ENCODE data around the gene ENPEP.
"Not testable (repeated sequence)": the region's sequence is repeated elsewhere in the genome, so short reads cannot be mapped to it uniquely, and the experiment has no call there.

Gene ENPEP

DNA sequence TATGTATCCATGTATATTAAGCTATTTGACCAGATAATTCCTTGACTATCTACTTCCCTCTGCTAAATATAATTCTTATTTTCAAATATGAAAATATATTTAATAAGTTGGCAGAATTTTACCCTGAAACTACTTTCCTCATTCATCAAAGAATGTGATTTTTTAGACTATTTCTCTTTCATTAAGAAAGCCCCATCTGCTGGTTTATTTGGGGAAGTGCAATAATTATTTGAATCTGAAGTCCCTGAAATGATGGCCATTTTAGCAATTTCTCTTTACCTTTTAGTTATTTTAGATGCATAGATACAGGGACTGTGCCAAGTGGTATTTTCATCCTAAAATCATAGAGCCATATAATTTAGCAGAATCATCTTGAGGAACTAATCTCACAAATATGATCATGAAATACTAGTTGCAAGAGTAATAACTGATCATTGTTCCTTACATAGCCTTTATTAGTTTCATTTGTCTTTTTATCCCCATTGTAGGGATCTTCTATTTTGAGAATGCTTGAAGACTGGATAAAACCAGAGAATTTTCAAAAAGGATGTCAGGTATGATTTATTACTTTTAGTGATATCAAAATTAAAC lies 39.0 kb downstream of the ENPEP start:
- no peak for DNase-seq (ENCODE audit: low read depth)
- H3K4me3 ChIP-seq (ENCODE audit: low read depth, low read length): no peak overlapping the region

DNA sequence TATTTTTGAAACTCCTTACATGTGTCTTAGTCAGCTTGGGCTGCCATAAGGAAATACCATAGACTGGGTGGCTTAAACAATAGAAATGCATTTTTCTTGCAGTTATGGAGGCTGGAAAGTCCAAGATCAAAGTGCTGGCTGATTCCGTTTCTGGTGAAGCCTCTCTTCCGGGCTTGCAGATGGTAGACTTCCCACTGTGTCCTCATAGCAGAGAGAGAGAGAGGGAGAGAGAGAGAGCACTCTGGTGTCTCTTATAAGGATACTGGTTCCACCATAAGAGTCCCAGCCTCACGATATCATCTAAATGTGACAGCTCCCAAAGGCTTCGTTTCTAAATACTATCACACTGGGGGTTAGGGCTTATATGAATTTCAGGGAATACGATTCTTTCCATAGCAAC lies 39.7 kb downstream of the ENPEP start:
- no peak for DNase-seq (ENCODE audit: low read depth)
- H3K4me3 ChIP-seq (ENCODE audit: low read depth, low read length): no peak overlapping the region

DNA sequence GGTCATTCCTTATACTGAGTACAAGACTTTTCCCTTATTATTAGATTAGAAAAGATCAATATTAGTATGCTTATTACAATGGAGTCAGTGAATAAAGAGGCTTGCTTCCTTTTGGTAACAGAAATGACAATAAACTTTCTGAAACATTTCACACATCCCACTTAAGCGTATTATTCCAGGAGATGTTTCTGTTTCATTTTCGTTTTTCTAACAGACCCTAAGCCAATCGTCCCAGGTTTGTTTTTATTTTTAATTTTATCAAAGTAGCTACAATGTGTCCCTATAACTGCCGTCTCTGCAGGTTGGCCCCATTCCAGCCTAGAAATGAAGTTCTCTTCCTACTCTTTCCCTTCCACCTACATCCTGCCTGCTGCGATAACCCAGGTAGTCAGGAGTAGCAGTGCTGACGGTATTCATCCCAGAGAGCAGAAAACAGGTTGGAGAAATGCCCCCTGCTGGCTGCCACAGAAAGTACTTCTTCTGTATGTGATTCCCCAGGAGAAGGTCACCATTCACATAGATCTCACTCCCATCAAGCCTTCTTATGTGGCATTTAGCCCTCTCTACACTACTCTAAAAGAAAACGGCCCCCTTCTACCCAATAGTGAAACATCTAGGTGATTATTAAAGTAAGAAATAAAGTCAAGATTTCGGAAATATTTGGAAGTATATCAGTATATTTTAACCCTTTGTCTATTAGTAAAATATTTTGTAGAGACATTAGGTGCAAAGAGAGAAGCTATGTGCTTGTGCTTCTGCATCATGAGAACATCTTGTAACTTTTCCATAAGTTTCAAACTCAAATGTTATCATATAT lies 40.4 kb downstream of the ENPEP start:
- no peak for DNase-seq (ENCODE audit: low read depth)
- H3K4me3 ChIP-seq (ENCODE audit: low read depth, low read length): peak overlapping the region; percentile 44

DNA sequence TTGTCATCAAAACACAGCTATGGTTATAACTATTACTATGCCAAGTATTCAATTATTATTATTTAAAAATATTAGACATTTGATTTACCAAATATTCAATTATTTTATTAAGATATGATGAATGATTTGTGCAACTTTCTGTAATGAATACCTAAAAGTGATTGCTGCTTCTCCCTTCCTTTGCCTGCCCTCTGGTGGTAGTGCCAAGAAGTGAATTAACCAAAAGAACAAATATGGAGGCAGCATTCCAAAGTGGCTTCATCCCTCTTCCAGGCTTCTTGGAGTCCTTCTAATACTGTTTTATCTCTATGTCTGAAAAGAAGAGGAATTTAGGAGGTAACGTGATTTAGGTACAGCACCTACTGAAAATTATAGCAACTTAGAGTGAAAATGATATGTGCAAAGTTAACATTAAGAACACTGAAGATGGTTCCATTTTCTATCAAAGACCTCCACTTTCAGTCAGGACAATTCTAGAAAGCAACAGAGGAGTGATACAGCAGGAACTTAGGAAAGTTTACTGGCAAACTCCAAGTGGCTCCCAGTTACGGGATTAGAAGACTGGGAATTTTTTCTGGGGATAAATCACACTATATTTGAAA lies 43.0 kb downstream of the ENPEP start:
- DNase-seq (ENCODE audit: low read depth): no peak
- no peak overlapping the region for H3K4me3 ChIP-seq (ENCODE audit: low read depth, low read length)

DNA sequence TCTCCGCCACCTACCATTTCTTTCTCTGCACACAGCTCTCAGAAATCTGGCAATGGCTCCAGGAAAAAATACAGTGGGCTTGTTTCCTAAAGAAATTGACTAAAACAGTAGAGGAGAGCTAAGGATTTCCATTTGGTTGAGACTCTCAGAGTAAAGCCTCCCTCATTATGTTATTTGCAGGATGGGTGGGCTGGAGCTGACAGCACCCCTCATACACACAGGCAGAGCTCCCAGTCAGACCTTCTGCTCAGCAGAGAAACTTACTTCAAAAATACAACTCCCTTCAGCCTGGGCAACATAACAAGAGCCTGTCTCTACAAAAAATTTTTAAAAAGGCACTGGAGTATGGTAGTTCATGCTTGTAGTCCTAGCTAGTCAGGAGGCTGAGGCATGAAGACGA lies 44.9 kb downstream of the ENPEP start:
- no peak for DNase-seq (ENCODE audit: low read depth)

DNA sequence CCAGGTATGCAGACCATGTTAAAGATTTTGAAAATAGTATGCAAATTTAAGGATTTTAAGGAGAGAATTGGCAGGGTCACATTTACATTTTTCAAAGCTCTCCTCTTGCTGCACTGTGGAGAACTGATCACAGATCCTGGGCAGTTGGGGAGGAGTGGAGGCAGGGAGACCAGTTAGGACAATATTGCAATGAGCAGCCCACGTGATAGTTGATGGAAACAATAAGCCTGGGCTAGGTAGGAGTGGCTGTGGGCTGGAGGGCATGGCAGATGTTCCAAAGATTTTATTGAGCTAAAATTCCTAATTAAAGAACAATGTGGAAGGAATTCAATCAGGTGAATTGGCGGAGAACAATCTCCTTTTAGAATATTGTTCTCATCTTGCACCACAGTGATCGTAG lies 50.6 kb downstream of the ENPEP start:
- DNase-seq (ENCODE audit: low read depth): no peak
- H3K4me3 ChIP-seq (ENCODE audit: low read depth, low read length): no peak overlapping the region

More for the DNA sequence above, 44.9 kb downstream of the ENPEP start:
- H3K4me3 ChIP-seq (ENCODE audit: low read depth, low read length): no peak overlapping the region

DNA sequence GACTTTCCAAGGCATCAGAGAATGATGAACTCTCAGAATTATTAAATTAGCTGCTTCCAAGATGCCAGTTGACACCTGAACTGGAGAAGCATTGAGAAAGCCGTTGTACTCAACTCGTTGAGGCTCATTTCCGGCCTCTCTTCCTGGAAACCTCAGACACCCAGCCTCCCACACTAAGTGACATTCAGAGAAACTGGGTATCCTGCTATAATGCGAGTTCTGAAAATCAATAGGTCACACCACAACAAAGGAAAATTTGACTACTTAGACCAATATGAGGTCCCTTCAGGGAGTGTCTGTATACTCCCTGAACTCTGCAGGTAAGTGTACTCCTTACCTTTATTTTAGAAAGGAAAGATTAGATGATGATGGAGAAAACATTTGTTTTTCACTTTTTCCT lies 51.2 kb downstream of the ENPEP start:
- no peak overlapping the region for H3K4me3 ChIP-seq (ENCODE audit: low read depth, low read length)
- DNase-seq (ENCODE audit: low read depth): no peak

DNA sequence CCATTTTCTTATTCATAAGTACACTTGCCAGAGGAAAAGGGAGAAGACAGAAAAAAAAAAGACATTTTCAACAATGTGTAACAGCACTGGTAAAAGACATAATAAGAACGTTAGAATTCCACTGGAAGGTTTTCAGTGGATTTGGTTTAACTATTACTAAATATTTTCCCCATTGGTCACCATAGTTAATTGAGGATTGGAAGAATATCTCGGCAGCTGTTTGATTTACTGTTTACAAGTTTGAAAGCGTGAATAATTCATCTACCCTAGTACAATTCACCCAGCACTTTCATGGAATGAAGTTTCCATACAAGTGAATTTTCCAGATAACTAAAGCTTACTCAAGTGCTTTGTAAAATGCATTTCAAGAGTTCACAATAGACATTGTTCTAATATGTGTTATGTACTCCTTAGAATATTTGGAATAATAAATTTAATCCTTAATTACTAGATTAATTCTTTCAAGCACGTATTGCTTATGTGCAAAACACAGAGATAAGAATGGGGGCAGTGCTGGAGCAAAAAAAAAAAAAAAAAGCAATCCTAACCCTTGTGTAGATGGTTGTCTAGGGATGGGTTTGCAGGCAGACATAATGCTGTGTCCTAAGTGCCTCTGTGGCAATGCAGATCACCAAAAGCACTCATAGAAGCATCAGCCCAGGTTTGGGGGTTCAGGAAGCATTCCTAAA lies 57.1 kb downstream of the ENPEP start:
- no peak overlapping the region for H3K4me3 ChIP-seq (ENCODE audit: low read depth, low read length)
- no peak for DNase-seq (ENCODE audit: low read depth)

DNA sequence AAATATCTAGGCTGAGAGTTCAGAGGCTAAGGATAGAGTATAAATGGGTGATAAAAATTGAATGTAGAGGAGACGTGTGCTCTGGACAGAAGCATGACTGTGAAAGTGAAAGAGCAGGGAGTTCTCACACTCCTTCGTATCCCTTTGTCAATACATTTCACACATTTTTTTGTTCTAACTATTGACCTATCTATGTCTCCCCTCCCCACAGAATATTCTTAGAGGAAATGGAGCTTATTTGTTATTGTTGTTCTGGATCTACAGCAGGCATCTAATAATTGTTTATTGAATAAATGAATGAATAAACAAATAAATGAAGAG lies 57.6 kb downstream of the ENPEP start:
- H3K4me3 ChIP-seq (ENCODE audit: low read depth, low read length): no peak overlapping the region

DNA sequence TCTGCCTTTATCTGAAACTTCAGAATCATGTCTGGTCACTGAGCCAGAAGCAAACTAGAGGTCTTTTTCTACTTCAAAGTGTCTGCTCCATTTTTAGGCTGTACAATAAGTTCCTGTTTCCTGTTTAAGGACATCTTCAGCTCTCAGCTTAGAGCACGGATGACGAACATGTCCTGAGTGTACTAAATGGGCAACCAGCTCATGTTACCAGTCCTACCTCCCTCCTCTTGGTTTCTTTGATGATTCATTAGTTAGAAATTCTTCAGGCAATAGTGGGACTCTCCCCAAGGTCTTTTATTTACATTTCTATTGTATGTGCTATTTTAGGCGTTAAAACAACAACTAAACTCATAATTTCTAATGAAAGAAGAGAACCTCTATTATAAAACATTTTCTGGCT lies 58.0 kb downstream of the ENPEP start:
- peak; percentile 99 for DNase-seq (ENCODE audit: low read depth)
- H3K4me3 ChIP-seq (ENCODE audit: low read depth, low read length): no peak overlapping the region

More for the DNA sequence above, 57.6 kb downstream of the ENPEP start:
- no peak for DNase-seq (ENCODE audit: low read depth)

DNA sequence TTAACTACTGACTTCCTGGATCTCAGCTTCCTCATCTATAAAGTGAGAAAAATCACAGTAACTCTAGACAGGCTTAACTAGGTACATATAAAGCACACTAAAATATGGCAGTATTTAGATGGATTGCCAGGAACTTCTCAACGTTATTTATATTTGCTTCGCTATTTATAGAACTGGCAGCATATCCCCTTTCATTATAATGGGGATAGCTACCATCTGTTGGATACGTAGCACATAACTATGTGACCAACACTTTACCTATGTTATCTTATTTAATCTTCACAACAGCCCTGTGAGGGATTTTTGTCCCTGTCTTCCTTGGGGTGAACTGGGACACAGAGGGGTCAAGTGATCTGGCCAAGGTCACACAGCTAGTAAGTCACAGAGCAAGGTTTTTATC lies 64.6 kb downstream of the ENPEP start:
- H3K4me3 ChIP-seq (ENCODE audit: low read depth, low read length): no peak overlapping the region
- no peak for DNase-seq (ENCODE audit: low read depth)

DNA sequence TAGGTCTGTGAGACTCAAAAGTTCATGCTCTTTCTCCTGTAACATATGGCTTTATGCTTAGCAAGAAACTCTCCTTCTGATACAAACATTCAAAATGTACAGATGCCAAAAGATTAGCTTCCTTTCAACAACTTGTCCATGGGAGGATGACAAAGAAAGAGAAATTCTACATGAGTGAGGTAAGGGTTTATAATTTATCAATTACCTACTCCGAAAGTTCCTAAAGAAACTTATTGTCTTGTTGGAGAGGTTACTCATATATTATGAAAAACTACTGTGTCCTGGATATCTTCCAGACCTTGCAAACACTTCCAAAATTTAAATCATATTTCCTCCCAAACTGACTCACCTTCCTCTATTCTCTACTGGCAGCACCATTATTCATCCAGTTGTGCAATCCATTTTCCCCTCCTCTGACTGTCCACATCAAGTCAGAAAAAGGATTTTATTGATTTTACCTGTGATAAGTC lies 65.1 kb downstream of the ENPEP start:
- H3K4me3 ChIP-seq (ENCODE audit: low read depth, low read length): no peak overlapping the region
- peak; percentile 81 for DNase-seq (ENCODE audit: low read depth)

DNA sequence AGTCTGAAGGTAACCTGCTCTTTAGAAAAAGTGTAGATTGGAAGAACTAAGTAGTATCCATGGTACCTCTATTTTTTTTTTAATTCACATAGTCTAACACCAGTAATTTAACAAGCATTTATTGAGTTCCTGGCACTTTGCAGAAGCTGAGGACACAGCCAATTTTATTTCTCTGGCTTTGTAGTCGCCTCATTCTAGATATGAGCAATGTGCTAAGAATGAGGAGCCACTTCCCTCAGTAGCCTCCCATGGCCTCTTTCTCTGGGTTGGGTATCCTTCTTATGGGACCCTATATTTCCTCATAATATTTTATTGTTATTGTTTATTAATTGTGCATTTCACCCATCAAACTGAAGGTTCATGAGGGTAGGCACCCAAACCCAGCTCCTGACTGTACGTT lies 67.6 kb downstream of the ENPEP start:
- no peak for DNase-seq (ENCODE audit: low read depth)

DNA sequence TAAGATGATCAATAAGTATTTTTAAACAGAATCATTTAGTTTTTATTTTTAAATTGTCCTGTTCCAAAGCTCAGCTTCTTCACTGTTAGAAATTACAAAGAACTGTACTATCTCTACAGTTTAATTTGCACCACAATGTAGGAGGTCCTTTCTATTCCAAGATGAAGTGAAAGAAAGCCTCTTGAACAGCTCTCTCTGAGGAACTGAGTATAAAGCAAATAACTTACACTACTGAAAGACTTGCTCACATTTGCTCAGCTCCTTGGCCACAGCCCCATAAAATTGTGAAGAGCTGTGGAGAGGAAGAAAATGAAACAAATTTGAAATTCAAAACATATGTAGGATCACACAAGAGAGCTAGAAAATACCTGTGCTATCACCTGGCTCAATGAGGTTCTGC lies 68.6 kb downstream of the ENPEP start:
- no peak for DNase-seq (ENCODE audit: low read depth)
- H3K4me3 ChIP-seq (ENCODE audit: low read depth, low read length): no peak overlapping the region

More for the DNA sequence above, 67.6 kb downstream of the ENPEP start:
- no peak overlapping the region for H3K4me3 ChIP-seq (ENCODE audit: low read depth, low read length)

DNA sequence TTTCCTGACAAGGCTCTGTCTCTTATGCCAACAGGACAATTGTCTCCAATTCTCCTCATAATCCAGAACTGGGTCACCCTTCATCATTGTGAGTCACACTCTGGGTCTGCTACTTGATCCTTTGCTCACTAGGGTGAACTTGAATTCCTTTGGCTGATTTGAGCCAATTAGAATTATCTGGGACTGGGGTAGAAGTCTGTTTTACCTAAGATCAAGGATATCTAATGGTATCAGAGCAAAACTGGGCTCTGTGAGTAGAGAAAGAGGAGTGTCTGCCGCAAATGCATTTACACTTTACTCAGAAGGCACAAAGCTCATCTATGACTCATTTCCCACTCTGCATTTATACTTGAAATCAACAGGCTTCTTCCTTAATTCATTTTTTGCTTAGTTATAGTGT lies 74.3 kb downstream of the ENPEP start:
- H3K4me3 ChIP-seq (ENCODE audit: low read depth, low read length): no peak overlapping the region
- no peak for DNase-seq (ENCODE audit: low read depth)

DNA sequence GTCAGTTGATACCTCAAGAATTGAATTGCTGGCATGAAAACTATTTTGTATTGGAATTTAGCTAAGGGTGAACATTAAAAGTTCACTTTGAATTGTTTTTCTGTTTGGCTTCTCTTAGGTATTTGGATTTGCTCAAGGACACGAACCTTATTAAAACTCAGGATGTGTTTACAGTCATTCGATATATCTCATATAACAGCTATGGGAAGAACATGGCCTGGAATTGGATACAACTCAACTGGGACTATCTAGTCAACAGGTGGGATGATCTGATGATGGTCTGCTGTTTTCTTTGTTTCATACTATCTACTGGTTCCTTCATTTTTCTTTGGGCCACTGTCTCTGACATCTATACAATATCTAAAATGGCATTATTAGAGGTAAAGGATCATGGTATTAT lies 77.2 kb downstream of the ENPEP start:
- DNase-seq (ENCODE audit: low read depth): no peak
- H3K4me3 ChIP-seq (ENCODE audit: low read depth, low read length): no peak overlapping the region

DNA sequence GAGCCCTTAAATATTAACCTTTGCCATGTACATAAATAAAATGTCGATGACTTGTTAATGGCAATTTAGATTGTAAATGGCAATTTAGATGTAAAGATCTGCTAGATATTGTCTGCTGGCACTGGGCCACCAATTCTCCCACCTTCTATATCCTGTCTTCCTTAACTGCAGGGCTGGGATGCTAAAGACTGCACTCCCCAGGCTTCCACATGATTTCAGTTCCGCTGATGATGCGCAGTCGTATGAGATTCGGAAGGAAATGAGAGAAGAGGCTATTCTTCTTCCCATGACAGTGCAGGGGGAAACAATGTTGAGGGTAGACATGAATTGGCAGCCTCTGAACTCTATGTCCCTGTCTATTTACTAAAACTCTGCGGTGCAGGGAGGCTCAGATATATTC lies 91.3 kb downstream of the ENPEP start:
- no peak for DNase-seq (ENCODE audit: low read depth)
- H3K4me3 ChIP-seq (ENCODE audit: low read depth, low read length): no peak overlapping the region

DNA sequence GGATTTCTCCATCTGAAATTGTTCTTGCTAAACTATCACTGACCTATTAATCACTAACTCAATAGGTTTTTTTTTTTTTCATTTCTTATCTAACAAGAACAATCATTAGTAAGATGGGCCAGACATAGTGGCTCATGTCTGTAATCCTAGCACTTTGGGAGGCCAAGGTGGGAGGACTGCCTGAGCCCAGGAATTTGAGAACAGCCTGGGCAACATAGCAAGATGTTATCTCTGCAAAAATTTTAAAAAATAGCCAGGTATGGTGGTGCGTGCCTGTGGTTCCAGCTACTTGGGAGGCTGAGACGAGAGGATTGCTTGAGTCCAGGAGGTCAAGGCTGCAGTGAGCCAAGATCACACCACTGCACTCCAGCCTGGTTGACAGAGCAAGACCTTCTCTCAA lies 100.7 kb downstream of the ENPEP start:
- not testable (repeated sequence) for DNase-seq (ENCODE audit: low read depth); H3K4me3 ChIP-seq (ENCODE audit: low read depth, low read length)

DNA sequence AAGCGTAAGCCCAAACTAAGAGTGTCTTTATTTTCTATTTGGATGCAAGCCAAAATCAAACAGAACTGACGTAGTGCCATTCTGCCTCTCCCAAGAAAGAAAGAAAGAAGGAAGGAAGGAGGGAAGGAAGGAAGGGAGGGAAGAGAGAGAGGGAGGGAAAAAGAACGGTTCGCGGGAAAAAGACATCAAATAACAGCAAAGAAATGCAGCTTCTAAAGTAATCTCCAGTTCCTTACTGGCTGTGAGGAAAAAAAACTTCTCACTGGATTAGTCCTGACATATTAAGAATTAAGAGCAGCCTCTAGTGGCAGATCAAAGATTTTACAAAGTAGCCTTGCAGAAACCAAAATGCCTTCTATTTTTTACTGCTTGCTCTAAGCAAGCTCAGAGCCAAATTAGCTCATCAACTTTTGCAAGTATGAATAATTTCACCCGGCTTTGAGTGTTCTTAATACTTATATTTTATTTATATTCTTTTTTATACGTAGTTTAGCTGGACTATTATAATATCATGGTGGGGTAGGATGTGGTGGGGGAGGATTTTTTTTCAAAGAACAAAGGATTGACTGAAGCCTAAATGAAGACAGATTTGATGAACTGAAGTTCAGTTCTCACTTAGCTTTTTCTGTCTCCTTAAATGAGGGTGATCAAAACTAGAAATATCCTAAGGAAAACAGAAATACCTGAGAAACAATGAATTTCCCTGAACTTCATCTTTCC lies 110.3 kb downstream of the ENPEP start:
- H3K4me3 ChIP-seq (ENCODE audit: low read depth, low read length): no peak overlapping the region
- DNase-seq (ENCODE audit: low read depth): peak; percentile 34

Data from skeletal muscle cell (primary cell).